Measurements from ENCODE around the gene DOK3.

DNA sequence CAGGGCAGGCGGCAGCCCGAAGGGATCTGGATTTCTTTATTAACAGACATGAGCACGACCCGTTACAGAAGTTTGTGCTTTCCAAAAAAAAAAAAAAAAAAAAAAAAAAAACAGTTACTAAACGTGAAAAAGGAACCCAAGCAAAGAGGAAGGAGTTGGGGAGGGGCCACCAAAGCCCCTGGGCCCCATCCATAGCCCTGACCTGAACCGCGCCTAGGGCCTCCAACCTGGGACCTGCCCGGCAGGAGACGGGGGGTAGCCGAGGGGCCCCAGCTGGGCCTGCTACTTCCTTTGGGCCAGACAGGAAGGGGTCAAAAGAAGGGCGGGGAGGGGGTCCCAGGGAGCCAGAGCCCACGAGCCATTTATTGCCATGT lies 53.0 kb downstream of the DOK3 start:
- TF ChIP-seq ZFP30 (CRISPR knock-in tag; IDR thresholded peaks at IDR 0.05), result no peak
- TF ChIP-seq, protein P1, sequence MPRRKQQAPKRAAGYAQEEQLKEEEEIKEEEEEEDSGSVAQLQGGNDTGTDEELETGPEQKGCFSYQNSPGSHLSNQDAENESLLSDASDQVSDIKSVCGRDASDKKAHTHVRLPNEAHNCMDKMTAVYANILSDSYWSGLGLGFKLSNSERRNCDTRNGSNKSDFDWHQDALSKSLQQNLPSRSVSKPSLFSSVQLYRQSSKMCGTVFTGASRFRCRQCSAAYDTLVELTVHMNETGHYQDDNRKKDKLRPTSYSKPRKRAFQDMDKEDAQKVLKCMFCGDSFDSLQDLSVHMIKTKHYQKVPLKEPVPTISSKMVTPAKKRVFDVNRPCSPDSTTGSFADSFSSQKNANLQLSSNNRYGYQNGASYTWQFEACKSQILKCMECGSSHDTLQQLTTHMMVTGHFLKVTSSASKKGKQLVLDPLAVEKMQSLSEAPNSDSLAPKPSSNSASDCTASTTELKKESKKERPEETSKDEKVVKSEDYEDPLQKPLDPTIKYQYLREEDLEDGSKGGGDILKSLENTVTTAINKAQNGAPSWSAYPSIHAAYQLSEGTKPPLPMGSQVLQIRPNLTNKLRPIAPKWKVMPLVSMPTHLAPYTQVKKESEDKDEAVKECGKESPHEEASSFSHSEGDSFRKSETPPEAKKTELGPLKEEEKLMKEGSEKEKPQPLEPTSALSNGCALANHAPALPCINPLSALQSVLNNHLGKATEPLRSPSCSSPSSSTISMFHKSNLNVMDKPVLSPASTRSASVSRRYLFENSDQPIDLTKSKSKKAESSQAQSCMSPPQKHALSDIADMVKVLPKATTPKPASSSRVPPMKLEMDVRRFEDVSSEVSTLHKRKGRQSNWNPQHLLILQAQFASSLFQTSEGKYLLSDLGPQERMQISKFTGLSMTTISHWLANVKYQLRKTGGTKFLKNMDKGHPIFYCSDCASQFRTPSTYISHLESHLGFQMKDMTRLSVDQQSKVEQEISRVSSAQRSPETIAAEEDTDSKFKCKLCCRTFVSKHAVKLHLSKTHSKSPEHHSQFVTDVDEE (CRISPR knock-in tag; IDR thresholded peaks at IDR 0.05), result no peak
- no peak for TF ChIP-seq BACH2 (CRISPR knock-in tag; IDR thresholded peaks at IDR 0.05; ENCODE audit: borderline replicate concordance)
- TF ChIP-seq, protein P2, sequence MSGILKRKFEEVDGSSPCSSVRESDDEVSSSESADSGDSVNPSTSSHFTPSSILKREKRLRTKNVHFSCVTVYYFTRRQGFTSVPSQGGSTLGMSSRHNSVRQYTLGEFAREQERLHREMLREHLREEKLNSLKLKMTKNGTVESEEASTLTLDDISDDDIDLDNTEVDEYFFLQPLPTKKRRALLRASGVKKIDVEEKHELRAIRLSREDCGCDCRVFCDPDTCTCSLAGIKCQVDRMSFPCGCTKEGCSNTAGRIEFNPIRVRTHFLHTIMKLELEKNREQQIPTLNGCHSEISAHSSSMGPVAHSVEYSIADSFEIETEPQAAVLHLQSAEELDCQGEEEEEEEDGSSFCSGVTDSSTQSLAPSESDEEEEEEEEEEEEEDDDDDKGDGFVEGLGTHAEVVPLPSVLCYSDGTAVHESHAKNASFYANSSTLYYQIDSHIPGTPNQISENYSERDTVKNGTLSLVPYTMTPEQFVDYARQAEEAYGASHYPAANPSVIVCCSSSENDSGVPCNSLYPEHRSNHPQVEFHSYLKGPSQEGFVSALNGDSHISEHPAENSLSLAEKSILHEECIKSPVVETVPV (CRISPR knock-in tag; IDR thresholded peaks at IDR 0.05), result no peak
- TF ChIP-seq ISL1 (CRISPR knock-in tag; IDR thresholded peaks at IDR 0.05), result no peak
- no peak for TF ChIP-seq ESRRG (CRISPR knock-in tag; IDR thresholded peaks at IDR 0.05)
- TF ChIP-seq, protein P3, sequence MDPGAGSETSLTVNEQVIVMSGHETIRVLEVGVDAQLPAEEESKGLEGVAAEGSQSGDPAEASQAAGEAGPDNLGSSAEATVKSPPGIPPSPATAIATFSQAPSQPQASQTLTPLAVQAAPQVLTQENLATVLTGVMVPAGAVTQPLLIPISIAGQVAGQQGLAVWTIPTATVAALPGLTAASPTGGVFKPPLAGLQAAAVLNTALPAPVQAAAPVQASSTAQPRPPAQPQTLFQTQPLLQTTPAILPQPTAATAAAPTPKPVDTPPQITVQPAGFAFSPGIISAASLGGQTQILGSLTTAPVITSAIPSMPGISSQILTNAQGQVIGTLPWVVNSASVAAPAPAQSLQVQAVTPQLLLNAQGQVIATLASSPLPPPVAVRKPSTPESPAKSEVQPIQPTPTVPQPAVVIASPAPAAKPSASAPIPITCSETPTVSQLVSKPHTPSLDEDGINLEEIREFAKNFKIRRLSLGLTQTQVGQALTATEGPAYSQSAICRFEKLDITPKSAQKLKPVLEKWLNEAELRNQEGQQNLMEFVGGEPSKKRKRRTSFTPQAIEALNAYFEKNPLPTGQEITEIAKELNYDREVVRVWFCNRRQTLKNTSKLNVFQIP (CRISPR knock-in tag; IDR thresholded peaks at IDR 0.05; ENCODE audit: borderline replicate concordance, low read depth), result no peak
- no peak for TF ChIP-seq RARB (CRISPR knock-in tag; IDR thresholded peaks at IDR 0.05)
- TF ChIP-seq, protein P4, sequence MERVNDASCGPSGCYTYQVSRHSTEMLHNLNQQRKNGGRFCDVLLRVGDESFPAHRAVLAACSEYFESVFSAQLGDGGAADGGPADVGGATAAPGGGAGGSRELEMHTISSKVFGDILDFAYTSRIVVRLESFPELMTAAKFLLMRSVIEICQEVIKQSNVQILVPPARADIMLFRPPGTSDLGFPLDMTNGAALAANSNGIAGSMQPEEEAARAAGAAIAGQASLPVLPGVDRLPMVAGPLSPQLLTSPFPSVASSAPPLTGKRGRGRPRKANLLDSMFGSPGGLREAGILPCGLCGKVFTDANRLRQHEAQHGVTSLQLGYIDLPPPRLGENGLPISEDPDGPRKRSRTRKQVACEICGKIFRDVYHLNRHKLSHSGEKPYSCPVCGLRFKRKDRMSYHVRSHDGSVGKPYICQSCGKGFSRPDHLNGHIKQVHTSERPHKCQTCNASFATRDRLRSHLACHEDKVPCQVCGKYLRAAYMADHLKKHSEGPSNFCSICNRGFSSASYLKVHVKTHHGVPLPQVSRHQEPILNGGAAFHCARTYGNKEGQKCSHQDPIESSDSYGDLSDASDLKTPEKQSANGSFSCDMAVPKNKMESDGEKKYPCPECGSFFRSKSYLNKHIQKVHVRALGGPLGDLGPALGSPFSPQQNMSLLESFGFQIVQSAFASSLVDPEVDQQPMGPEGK (CRISPR knock-in tag; IDR thresholded peaks at IDR 0.05; ENCODE audit: borderline replicate concordance), result no peak
- TF ChIP-seq SNAI2 (CRISPR knock-in tag; IDR thresholded peaks at IDR 0.05), result no peak
- TF ChIP-seq ARNTL (CRISPR knock-in tag; IDR thresholded peaks at IDR 0.05; ENCODE audit: borderline replicate concordance, low read depth), result no peak
- TF ChIP-seq, protein P5, sequence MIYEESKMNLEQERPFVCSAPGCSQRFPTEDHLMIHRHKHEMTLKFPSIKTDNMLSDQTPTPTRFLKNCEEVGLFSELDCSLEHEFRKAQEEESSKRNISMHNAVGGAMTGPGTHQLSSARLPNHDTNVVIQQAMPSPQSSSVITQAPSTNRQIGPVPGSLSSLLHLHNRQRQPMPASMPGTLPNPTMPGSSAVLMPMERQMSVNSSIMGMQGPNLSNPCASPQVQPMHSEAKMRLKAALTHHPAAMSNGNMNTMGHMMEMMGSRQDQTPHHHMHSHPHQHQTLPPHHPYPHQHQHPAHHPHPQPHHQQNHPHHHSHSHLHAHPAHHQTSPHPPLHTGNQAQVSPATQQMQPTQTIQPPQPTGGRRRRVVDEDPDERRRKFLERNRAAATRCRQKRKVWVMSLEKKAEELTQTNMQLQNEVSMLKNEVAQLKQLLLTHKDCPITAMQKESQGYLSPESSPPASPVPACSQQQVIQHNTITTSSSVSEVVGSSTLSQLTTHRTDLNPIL (CRISPR knock-in tag; IDR thresholded peaks at IDR 0.05; ENCODE audit: low read depth), result no peak
- no peak for TF ChIP-seq ZC3H10 (CRISPR knock-in tag; IDR thresholded peaks at IDR 0.05)

All from SK-N-SH treated with all-trans-retinoic acid at 6 μM for 48 hours (cell line).